ENCODE data around the gene RALGPS1. TPM values are rescaled to one million over a fixed set of nuclear protein-coding genes. Genes with fewer than 3 reads are reported as not detected.

RALGPS1 gene
- polyA plus RNA-seq, 1 of the 3 experiments (the other 2 are of a cell fraction), result 3.9 TPM

DNA sequence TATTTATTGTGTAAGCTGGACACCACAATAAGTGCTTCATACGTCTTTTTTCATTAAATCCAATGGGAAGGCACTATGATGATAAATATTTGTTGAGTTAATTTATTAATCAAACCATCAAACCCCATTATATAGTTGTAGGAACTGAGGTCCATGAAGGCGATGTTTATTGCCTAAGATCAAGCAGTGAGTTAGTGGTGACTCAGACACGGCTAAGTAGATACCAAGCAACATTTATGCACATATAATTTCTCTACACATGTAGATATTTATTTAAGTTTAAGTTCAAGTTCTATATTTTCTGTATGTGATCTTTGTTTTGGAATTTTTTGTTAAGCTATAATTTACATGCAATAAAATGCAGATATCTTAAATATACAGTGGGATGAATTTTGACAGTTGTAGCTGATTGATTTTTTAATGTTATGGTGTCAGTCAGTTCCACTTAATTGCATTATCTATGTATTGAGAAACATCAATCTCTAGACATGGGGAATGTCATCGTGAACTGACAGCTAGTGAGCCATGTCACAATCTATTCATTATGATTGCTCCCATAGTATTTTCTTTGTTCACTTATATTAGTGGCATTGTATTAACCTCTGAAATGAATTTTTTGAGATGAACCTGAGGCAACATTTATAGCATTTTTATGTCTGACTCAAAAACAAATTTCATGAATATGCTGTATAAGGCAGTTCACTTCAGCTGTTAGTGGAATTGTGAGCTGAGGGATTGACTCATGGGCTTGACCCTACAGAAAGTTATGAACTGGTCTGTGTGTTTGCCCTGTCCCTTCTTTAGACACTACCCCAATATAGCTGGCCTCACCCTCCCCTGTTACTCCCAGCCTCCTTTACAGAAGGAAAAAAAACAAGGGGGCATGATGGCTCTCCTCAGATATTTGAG, 338.1 kb downstream of the RALGPS1 start:
- H3K4me3 ChIP-seq (ENCODE audit: low read depth in 2 of 2, low read length in 1 of 2), result no peak overlapping the region
- H4K20me1 ChIP-seq (ENCODE audit: insufficient read depth), result no peaks in the 10 kb centered on the region
- no peaks in the 10 kb centered on the region for H3K9me3 ChIP-seq
- no peaks in the 10 kb centered on the region for H3K79me2 ChIP-seq (ENCODE audit: insufficient read depth)
- no peaks in the 10 kb centered on the region for H3K36me3 ChIP-seq (replicated peaks in 1 of 2; ENCODE audit: control insufficient read depth in 1 of 2, insufficient read depth in 2 of 2, low read length in 1 of 2)
- WGBS (ENCODE audit: low lambda C conversion rate), result 89% methylated on average over 4 of the region's 4 CpGs
- H3K9me2 ChIP-seq, result no peaks in the 10 kb centered on the region
- no peaks in the 10 kb centered on the region; a peak in 1 of 4 replicates for H3K4me1 ChIP-seq (ENCODE audit: control insufficient read depth in 1 of 2, insufficient read depth in 2 of 2, low read depth in 1 of 2, low read length in 1 of 2)
- TF ChIP-seq, protein P1, sequence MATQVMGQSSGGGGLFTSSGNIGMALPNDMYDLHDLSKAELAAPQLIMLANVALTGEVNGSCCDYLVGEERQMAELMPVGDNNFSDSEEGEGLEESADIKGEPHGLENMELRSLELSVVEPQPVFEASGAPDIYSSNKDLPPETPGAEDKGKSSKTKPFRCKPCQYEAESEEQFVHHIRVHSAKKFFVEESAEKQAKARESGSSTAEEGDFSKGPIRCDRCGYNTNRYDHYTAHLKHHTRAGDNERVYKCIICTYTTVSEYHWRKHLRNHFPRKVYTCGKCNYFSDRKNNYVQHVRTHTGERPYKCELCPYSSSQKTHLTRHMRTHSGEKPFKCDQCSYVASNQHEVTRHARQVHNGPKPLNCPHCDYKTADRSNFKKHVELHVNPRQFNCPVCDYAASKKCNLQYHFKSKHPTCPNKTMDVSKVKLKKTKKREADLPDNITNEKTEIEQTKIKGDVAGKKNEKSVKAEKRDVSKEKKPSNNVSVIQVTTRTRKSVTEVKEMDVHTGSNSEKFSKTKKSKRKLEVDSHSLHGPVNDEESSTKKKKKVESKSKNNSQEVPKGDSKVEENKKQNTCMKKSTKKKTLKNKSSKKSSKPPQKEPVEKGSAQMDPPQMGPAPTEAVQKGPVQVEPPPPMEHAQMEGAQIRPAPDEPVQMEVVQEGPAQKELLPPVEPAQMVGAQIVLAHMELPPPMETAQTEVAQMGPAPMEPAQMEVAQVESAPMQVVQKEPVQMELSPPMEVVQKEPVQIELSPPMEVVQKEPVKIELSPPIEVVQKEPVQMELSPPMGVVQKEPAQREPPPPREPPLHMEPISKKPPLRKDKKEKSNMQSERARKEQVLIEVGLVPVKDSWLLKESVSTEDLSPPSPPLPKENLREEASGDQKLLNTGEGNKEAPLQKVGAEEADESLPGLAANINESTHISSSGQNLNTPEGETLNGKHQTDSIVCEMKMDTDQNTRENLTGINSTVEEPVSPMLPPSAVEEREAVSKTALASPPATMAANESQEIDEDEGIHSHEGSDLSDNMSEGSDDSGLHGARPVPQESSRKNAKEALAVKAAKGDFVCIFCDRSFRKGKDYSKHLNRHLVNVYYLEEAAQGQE (IDR thresholded peaks at IDR 0.05; ENCODE audit: low read depth, low read length), result no peak
- TF ChIP-seq NFIC (IDR thresholded peaks at IDR 0.05; ENCODE audit: borderline replicate concordance), result no peak
- no peak for TF ChIP-seq TEAD4 (IDR thresholded peaks at IDR 0.05; ENCODE audit: borderline replicate concordance, insufficient read depth)
- no peak for TF ChIP-seq FOXM1 (IDR thresholded peaks at IDR 0.05; ENCODE audit: low read depth)
- no peak for TF ChIP-seq POLR2AphosphoS5 (IDR thresholded peaks at IDR 0.05; ENCODE audit: low read depth, low read length)
- TF ChIP-seq FOXJ3 (CRISPR knock-in tag; IDR thresholded peaks at IDR 0.05), result no peak
- TF ChIP-seq, protein P2, sequence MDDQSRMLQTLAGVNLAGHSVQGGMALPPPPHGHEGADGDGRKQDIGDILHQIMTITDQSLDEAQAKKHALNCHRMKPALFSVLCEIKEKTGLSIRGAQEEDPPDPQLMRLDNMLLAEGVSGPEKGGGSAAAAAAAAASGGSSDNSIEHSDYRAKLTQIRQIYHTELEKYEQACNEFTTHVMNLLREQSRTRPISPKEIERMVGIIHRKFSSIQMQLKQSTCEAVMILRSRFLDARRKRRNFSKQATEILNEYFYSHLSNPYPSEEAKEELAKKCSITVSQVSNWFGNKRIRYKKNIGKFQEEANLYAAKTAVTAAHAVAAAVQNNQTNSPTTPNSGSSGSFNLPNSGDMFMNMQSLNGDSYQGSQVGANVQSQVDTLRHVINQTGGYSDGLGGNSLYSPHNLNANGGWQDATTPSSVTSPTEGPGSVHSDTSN (IDR thresholded peaks at IDR 0.05), result no peak
- TF ChIP-seq MEF2A (IDR thresholded peaks at IDR 0.05; ENCODE audit: borderline replicate concordance, low read depth), result no peak
- no peak for TF ChIP-seq SMC3 (IDR thresholded peaks at IDR 0.05; ENCODE audit: low read depth, low read length)
- no peak overlapping the region for H3K27ac ChIP-seq (ENCODE audit: low read depth in 2 of 2, low read length in 1 of 2)
- ChIA-PET POLR2A (no interaction called here), CTCF (interaction anchor here (1.3 to 1.6 kb wide), 2 partner anchors 15 to 95 kb away, joined by 3 to 4 read pairs; no protein-coding TSS in a partner anchor)
- DNase-seq, result no peak
- no peaks in the 10 kb centered on the region for H3K27me3 ChIP-seq (ENCODE audit: insufficient read depth)
- H3K4me2 ChIP-seq, result no peak overlapping the region
- no peak overlapping the region for H3K9ac ChIP-seq
- no peaks in the 10 kb centered on the region for H3F3A ChIP-seq (replicated peaks; ENCODE audit: insufficient read depth)
- no peak overlapping the region for H2AFZ ChIP-seq (ENCODE audit: low read depth)

DNA sequence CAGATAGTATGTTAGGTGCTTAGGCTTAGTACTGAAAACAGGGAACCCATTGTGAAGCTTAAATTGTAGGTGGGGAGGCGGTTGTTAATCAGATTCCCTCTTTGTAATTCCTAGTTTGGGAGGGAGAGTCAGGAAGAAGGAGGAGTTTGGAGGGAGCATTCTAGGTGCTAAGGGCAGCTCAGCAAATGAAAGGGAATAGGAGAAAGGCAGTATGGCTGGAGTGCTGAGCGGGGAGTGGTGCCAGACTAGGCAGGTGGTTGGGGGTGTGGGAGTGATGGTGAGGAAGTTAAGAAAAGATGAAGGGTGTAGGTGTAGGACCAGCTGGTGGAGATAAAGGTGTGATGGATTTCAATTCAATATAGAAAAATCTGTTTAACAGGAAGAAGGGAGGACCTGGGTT, 338.9 kb downstream of the RALGPS1 start:
- no peak for DNase-seq
- ChIA-PET CTCF (interaction anchor here (1.6 kb wide), 1 partner anchor 14 kb away, joined by 4 read pairs; no protein-coding TSS in a partner anchor), POLR2A (no interaction called here)
- 96% methylated on average over 2 of the region's 2 CpGs for WGBS (ENCODE audit: low lambda C conversion rate)
- H3K9me2 ChIP-seq, result no peaks in the 10 kb centered on the region
- H3K4me1 ChIP-seq (ENCODE audit: control insufficient read depth in 1 of 2, insufficient read depth in 2 of 2, low read depth in 1 of 2, low read length in 1 of 2), result no peaks in the 10 kb centered on the region
- no peaks in the 10 kb centered on the region for H3K79me2 ChIP-seq (ENCODE audit: insufficient read depth)
- no peaks in the 10 kb centered on the region for H3K27me3 ChIP-seq (ENCODE audit: insufficient read depth)
- no peaks in the 10 kb centered on the region for H3F3A ChIP-seq (replicated peaks; ENCODE audit: insufficient read depth)
- no peaks in the 10 kb centered on the region for H3K36me3 ChIP-seq (replicated peaks in 1 of 2; ENCODE audit: control insufficient read depth in 1 of 2, insufficient read depth in 2 of 2, low read length in 1 of 2)
- H3K4me3 ChIP-seq (ENCODE audit: low read depth in 2 of 2, low read length in 1 of 2), result no peak overlapping the region
- no peaks in the 10 kb centered on the region for H3K9me3 ChIP-seq
- no peak overlapping the region for H3K27ac ChIP-seq (ENCODE audit: low read depth in 2 of 2, low read length in 1 of 2)
- no peak overlapping the region for H3K4me2 ChIP-seq
- no peaks in the 10 kb centered on the region for H4K20me1 ChIP-seq (ENCODE audit: insufficient read depth)
- no peak overlapping the region for H2AFZ ChIP-seq (ENCODE audit: low read depth)
- no peak overlapping the region for H3K9ac ChIP-seq
- TF ChIP-seq SMC3 (IDR thresholded peaks at IDR 0.05; ENCODE audit: low read depth, low read length), result no peak
- no peak for TF ChIP-seq SIN3A (IDR thresholded peaks at IDR 0.05; ENCODE audit: borderline replicate concordance, low read depth, low read length)
- TF ChIP-seq JUND (IDR thresholded peaks at IDR 0.05), result no peak
- TF ChIP-seq TAF1 (IDR thresholded peaks at IDR 0.05; ENCODE audit: borderline replicate concordance, low read depth, low read length), result no peak
- TF ChIP-seq RXRA (IDR thresholded peaks at IDR 0.05; ENCODE audit: borderline replicate concordance, low read depth), result no peak
- TF ChIP-seq GABPA (IDR thresholded peaks at IDR 0.05; ENCODE audit: low read depth), result no peak
- no peak for TF ChIP-seq RFX5 (IDR thresholded peaks at IDR 0.05; ENCODE audit: low read length)
